NB4 (cell line): Measurements from ENCODE around the gene ABHD4.

ENCODE experiments used
- CTCF ChIP-seq: IDR thresholded peaks from one replicate; pipeline ENCODE4 v1.5.1; 2012; ENCODE audit warnings: low read depth, low read length
- MAX ChIP-seq: IDR thresholded peaks from 2 replicates; pipeline ENCODE4 v1.6.1; 2011; ENCODE audit warnings: low read depth, low read length

- TF ChIP-seq CTCF, result no peak
- TF ChIP-seq MAX, result no peak
Observed at GRCh38 chr14:22588526-22589095, 9.5 kb upstream of the ABHD4 start.
